Measurements from ENCODE around the gene ALKBH8.

ALKBH8 gene

DNA sequence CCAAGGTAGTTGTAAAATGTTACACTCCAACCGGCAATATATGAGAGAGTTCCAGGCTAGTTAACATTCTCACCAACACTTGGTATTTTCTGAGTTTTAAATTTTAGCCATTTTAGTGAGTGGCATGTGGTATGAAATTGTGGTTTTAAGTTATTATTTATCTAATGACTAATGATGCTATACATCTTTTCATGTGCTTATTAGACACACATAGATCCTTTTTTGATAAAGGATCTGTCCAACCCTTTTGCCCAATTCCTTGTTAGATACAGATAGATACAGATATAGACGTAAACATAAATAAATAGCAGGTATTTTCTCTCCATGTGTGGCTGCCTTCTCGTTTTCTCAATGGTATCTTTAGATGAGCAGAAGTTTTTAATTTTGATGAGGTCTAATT lies 39.3 kb downstream of the ALKBH8 start:
- no peak overlapping the region for H3K4me3 ChIP-seq (ENCODE audit: low read depth, low read length)
- no peak overlapping the region for H3K27ac ChIP-seq
- no peaks in the 10 kb centered on the region for H3K9me3 ChIP-seq (ENCODE audit: control insufficient read depth, low read length)
- H3K36me3 ChIP-seq (ENCODE audit: control insufficient read depth, insufficient read depth, low read length), result no peaks in the 10 kb centered on the region
- no peak overlapping the region for H2AFZ ChIP-seq
- TF ChIP-seq, protein P1, sequence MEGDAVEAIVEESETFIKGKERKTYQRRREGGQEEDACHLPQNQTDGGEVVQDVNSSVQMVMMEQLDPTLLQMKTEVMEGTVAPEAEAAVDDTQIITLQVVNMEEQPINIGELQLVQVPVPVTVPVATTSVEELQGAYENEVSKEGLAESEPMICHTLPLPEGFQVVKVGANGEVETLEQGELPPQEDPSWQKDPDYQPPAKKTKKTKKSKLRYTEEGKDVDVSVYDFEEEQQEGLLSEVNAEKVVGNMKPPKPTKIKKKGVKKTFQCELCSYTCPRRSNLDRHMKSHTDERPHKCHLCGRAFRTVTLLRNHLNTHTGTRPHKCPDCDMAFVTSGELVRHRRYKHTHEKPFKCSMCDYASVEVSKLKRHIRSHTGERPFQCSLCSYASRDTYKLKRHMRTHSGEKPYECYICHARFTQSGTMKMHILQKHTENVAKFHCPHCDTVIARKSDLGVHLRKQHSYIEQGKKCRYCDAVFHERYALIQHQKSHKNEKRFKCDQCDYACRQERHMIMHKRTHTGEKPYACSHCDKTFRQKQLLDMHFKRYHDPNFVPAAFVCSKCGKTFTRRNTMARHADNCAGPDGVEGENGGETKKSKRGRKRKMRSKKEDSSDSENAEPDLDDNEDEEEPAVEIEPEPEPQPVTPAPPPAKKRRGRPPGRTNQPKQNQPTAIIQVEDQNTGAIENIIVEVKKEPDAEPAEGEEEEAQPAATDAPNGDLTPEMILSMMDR (IDR thresholded peaks at IDR 0.05), result no peak
- no peaks in the 10 kb centered on the region for H3K4me1 ChIP-seq
- H3K9ac ChIP-seq, result no peak overlapping the region
- H3K27me3 ChIP-seq (ENCODE audit: control insufficient read depth, insufficient read depth, low read length), result no peaks in the 10 kb centered on the region
- H3K4me2 ChIP-seq (ENCODE audit: low read length), result no peak overlapping the region
- H3K79me2 ChIP-seq, result no peaks in the 10 kb centered on the region

DNA sequence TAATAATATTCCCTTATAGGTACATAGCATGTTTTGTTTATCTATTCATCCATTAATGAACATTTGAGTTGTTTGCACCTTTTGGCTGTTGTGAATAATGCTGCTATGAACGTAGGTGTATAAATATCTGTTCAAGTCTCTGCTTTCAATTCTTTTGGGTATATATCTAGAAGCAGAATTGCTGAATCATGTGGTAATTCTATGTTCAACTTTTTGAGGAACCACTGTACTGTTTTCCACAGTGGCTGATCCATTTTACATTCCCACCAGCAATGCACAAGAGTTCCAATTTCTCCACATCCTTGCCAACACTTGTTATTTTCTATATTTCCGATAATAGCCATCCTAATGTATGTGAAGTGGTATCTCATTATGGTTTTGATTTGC lies 56.7 kb downstream of the ALKBH8 start:
- Histone ChIP-seq H3K9ac (no peak overlapping the region), H3K27ac (no peak overlapping the region), H2AFZ (no peak overlapping the region), H3K4me1 (no peaks in the 10 kb centered on the region), H3K79me2 (no peaks in the 10 kb centered on the region), H3K27me3 (ENCODE audit: control insufficient read depth, insufficient read depth, low read length) (no peaks in the 10 kb centered on the region), H3K36me3 (ENCODE audit: control insufficient read depth, insufficient read depth, low read length) (no peaks in the 10 kb centered on the region), H3K4me3 (ENCODE audit: low read depth, low read length) (no peak overlapping the region), H3K4me2 (ENCODE audit: low read length) (no peak overlapping the region), H3K9me3 (ENCODE audit: control insufficient read depth, low read length) (no peaks in the 10 kb centered on the region)
- TF ChIP-seq, protein P1 (IDR thresholded peaks at IDR 0.05), result no peak

DNA sequence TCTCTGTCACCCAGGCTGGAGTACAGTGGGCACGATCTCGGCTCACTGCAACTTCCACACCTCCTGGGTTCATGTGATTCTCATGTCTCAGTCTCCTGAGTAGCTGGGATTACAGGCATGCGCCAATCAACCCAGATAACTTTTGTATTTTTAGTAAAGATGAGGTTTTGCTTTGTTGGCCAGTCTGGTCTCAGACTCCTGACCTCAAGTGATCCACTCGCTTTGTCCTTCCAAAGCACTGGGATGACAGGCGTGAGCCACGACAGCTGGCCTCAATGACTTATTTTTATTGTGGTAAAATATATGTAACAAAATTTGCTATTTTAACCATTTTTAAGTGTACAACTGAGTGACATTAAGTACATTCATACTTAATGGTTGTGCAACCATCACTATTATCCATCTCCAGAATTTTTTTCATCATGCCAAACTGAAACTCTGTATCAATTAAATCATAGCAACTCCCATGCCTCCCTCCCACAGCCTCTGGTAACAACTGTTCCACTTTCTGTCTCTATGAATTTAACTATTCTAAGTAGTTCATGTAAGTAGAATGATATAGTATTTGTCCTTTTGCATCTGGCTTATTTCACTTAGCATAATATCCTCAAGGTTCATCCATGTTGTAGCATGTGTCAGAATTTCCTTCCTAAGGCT lies 57.2 kb downstream of the ALKBH8 start:
- no peaks in the 10 kb centered on the region for H3K36me3 ChIP-seq (ENCODE audit: control insufficient read depth, insufficient read depth, low read length)

DNA sequence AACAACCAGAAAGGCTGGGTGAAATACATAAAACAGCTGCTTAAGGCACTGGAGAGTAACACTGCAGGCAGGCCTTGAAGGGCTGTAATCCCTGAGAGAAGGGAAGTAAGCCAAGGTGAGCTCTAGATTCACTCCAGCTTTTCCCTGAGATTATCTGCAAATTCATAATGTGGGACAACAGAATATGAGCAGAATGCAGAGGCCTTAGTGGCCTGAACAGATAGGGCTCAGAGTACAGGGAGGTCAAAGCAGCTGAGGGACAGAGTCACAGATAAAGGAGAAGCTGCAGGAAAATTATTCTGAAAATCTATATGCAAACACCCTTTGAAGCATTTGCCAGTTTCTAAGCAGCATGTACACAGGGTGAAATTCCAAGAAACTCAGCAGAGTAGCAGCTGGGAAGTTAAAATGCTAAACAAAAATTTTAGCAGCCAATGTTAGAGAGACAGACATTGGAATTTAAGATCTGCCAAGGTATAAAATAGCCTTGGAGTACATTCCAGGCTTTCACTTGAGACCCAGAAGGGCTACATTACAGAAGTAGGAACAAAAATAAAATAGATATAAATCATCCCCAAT lies 59.8 kb downstream of the ALKBH8 start:
- Histone ChIP-seq H3K27me3 (ENCODE audit: control insufficient read depth, insufficient read depth, low read length) (no peaks in the 10 kb centered on the region), H3K9ac (no peak overlapping the region), H3K4me3 (ENCODE audit: low read depth, low read length) (no peak overlapping the region), H3K4me2 (ENCODE audit: low read length) (no peak overlapping the region), H3K27ac (no peak overlapping the region), H3K9me3 (ENCODE audit: control insufficient read depth, low read length) (no peaks in the 10 kb centered on the region), H3K79me2 (no peaks in the 10 kb centered on the region), H3K36me3 (ENCODE audit: control insufficient read depth, insufficient read depth, low read length) (no peaks in the 10 kb centered on the region), H2AFZ (no peak overlapping the region), H3K4me1 (no peaks in the 10 kb centered on the region)
- TF ChIP-seq, protein P1 (IDR thresholded peaks at IDR 0.05), result no peak

More for the DNA sequence above, 57.2 kb downstream of the ALKBH8 start:
- TF ChIP-seq, protein P1 (IDR thresholded peaks at IDR 0.05), result no peak
- Histone ChIP-seq H3K4me2 (ENCODE audit: low read length) (no peak overlapping the region), H3K4me3 (ENCODE audit: low read depth, low read length) (no peak overlapping the region), H3K9ac (no peak overlapping the region), H3K9me3 (ENCODE audit: control insufficient read depth, low read length) (no peaks in the 10 kb centered on the region), H2AFZ (no peak overlapping the region), H3K27ac (no peak overlapping the region), H3K4me1 (no peaks in the 10 kb centered on the region), H3K27me3 (ENCODE audit: control insufficient read depth, insufficient read depth, low read length) (no peaks in the 10 kb centered on the region), H3K79me2 (no peaks in the 10 kb centered on the region)

DNA sequence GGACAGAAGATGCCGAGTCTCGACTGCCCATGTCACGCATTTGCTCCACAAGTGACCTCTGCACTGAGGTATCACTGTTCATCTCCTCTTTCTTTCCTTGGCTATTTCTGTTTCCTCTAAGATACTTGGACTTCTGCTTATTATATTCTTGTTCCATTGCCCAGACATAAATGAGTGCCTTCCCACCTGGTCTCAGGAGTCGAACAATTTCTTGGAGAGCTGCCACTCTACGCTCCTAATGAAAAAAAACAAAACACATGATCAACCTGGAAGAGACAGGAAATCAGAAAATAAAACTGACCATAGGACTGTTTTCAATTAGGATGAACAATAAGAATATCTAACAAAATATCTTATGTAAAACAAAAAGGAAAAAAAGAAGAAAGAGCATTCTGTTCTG lies 60.6 kb downstream of the ALKBH8 start:
- no peak overlapping the region for H3K4me3 ChIP-seq (ENCODE audit: low read depth, low read length)
- H3K4me1 ChIP-seq, result no peaks in the 10 kb centered on the region
- H3K36me3 ChIP-seq (ENCODE audit: control insufficient read depth, insufficient read depth, low read length), result no peaks in the 10 kb centered on the region
- no peak overlapping the region for H3K9ac ChIP-seq
- TF ChIP-seq, protein P1 (IDR thresholded peaks at IDR 0.05), result no peak
- no peaks in the 10 kb centered on the region for H3K9me3 ChIP-seq (ENCODE audit: control insufficient read depth, low read length)
- H3K4me2 ChIP-seq (ENCODE audit: low read length), result no peak overlapping the region
- no peaks in the 10 kb centered on the region for H3K79me2 ChIP-seq
- H3K27ac ChIP-seq, result no peak overlapping the region
- H2AFZ ChIP-seq, result no peak overlapping the region
- no peaks in the 10 kb centered on the region for H3K27me3 ChIP-seq (ENCODE audit: control insufficient read depth, insufficient read depth, low read length)
